Hepatocyte (in vitro differentiated cells): ENCODE data around the gene LIPH. TPM values are rescaled to one million over a fixed set of nuclear protein-coding genes. Genes with fewer than 3 reads are reported as not detected.

Experiments used
- DNase-seq: peaks from one replicate; pipeline ENCODE4 v3.0.0-alpha.2; 2016; ENCODE audit warnings: low spot score
- H2AFZ ChIP-seq: fragments of 200-600 bp; sonication (generic); 2 replicates; pipeline ENCODE4 v1.6.0; 2016; ENCODE audit warnings: antibody characterized with exemption, mild to moderate bottlenecking
- H3K27ac ChIP-seq: fragments of 200-600 bp; sonication (generic); 2 replicates; pipeline ENCODE4 v1.5.1; 2016; ENCODE audit warnings: mild to moderate bottlenecking
- H3K27me3 ChIP-seq: fragments of 200-600 bp; sonication (generic); 2 replicates; pipeline ENCODE4 v1.6.1; 2016
- H3K36me3 ChIP-seq: fragments of 200-600 bp; sonication (generic); replicated peaks from 2 replicates; pipeline ENCODE4 v1.5.1; 2016; ENCODE audit warnings: low read depth; ENCODE audit not compliant: insufficient read depth
- H3K4me1 ChIP-seq: fragments of 200-600 bp; sonication (generic); 2 replicates; pipeline ENCODE4 v1.5.1; 2016; ENCODE audit warnings: mild to moderate bottlenecking, moderate library complexity; ENCODE audit not compliant: insufficient read depth
- H3K4me2 ChIP-seq: fragments of 200-600 bp; sonication (generic); 2 replicates; pipeline ENCODE4 v1.6.0; 2016
- H3K4me3 ChIP-seq: fragments of 200-600 bp; sonication (generic); 2 replicates; pipeline ENCODE4 v1.5.1; 2016; ENCODE audit warnings: mild to moderate bottlenecking
- H3K79me2 ChIP-seq: fragments of 200-600 bp; sonication (generic); 2 replicates; pipeline ENCODE4 v1.6.0; 2017; ENCODE audit warnings: mild to moderate bottlenecking
- H3K9me2 ChIP-seq: fragments of 200-600 bp; sonication (generic); replicated peaks from 2 replicates; pipeline ENCODE4 v1.6.0; 2017; ENCODE audit warnings: mild to moderate bottlenecking; ENCODE audit not compliant: insufficient read depth
- H3K9me3 ChIP-seq: fragments of 200-600 bp; sonication (generic); 2 replicates; pipeline ENCODE4 v1.5.1; 2016; ENCODE audit warnings: low read depth, mild to moderate bottlenecking
- H4K20me1 ChIP-seq: fragments of 200-600 bp; sonication (generic); 2 replicates; pipeline ENCODE4 v1.6.0; 2016; ENCODE audit warnings: mild to moderate bottlenecking; ENCODE audit not compliant: insufficient read depth, poor library complexity, severe bottlenecking
- CTCF ChIP-seq: fragments of 200-600 bp; sonication (generic); IDR thresholded peaks from 2 replicates; pipeline ENCODE4 v1.5.1; 2016; ENCODE audit warnings: antibody characterized with exemption, mild to moderate bottlenecking; ENCODE audit not compliant: poor library complexity
- EZH2 ChIP-seq: fragments of 200-600 bp; sonication (generic); IDR thresholded peaks from 2 replicates; pipeline ENCODE4 v1.6.1; 2016; ENCODE audit warnings: antibody characterized with exemption, mild to moderate bottlenecking, borderline replicate concordance
- EZH2phosphoT487 ChIP-seq: fragments of 200-600 bp; sonication (generic); IDR thresholded peaks from one replicate; pipeline ENCODE4 v1.6.1; 2018; ENCODE audit warnings: antibody characterized with exemption, mild to moderate bottlenecking, low read depth, moderate library complexity; ENCODE audit not compliant: unreplicated experiment, severe bottlenecking
- WGBS: methylation state at CpG from one replicate; pipeline ENCODE4 v1.1.6; 2016; ENCODE audit warnings: low lambda C conversion rate; ENCODE audit errors: missing lambda C conversion rate; 5-methylcytosine and 5-hydroxymethylcytosine counted together
- polyA plus RNA-seq: library from polyadenylated mRNA; unstranded; fragments of >200 nt; fragmentation: Nextera tagmentation; extraction: Ambion mirVana; gene quantifications from 2 replicates; pipeline ENCODE4 v1.2.1, GENCODE V29; 2016
- total RNA-seq: library from RNA; depleted of rRNA; stranded (reverse); fragments of >200 nt; gene quantifications from 2 replicates; pipeline ENCODE4 v1.2.3, GENCODE V29; 2014

The LIPH gene
- total and polyA plus RNA-seq, 2 experiments from 2014 or later: 4.9 to 10.7 TPM

GRCh38 chr3:185521349-185522138 lies 30.8 kb downstream of the LIPH start:
- no peak overlapping the region for H3K4me2 ChIP-seq
- H3K9me3 ChIP-seq: no peaks in the 10 kb centered on the region
- no peak for DNase-seq
- H3K27me3 ChIP-seq: no peaks in the 10 kb centered on the region
- no peaks in the 10 kb centered on the region for H4K20me1 ChIP-seq
- WGBS: 91% methylated on average over 7 of the region's 7 CpGs
- no peak overlapping the region for H2AFZ ChIP-seq
- no peak overlapping the region for H3K4me3 ChIP-seq
- no peaks in the 10 kb centered on the region for H3K36me3 ChIP-seq
- H3K27ac ChIP-seq: no peak overlapping the region
- H3K4me1 ChIP-seq: no peaks in the 10 kb centered on the region
- no peaks in the 10 kb centered on the region for H3K79me2 ChIP-seq
- H3K9me2 ChIP-seq: no peaks in the 10 kb centered on the region
- TF ChIP-seq CTCF: no peak
- no peak for TF ChIP-seq EZH2phosphoT487
- no peak for TF ChIP-seq EZH2

GRCh38 chr3:185519021-185519420 lies 33.4 kb downstream of the LIPH start:
- TF ChIP-seq EZH2: no peak
- TF ChIP-seq CTCF: no peak
- TF ChIP-seq EZH2phosphoT487: no peak
- Histone ChIP-seq H3K79me2 (no peaks in the 10 kb centered on the region), H3K4me3 (no peak overlapping the region), H3K4me1 (no peaks in the 10 kb centered on the region), H3K36me3 (no peaks in the 10 kb centered on the region), H2AFZ (no peak overlapping the region), H3K9me2 (no peaks in the 10 kb centered on the region), H3K9me3 (no peaks in the 10 kb centered on the region), H3K27ac (no peak overlapping the region), H4K20me1 (no peaks in the 10 kb centered on the region), H3K27me3 (no peaks in the 10 kb centered on the region), H3K4me2 (no peak overlapping the region)
- no peak for DNase-seq
- 84% methylated on average over 5 of the region's 5 CpGs for WGBS

DNA sequence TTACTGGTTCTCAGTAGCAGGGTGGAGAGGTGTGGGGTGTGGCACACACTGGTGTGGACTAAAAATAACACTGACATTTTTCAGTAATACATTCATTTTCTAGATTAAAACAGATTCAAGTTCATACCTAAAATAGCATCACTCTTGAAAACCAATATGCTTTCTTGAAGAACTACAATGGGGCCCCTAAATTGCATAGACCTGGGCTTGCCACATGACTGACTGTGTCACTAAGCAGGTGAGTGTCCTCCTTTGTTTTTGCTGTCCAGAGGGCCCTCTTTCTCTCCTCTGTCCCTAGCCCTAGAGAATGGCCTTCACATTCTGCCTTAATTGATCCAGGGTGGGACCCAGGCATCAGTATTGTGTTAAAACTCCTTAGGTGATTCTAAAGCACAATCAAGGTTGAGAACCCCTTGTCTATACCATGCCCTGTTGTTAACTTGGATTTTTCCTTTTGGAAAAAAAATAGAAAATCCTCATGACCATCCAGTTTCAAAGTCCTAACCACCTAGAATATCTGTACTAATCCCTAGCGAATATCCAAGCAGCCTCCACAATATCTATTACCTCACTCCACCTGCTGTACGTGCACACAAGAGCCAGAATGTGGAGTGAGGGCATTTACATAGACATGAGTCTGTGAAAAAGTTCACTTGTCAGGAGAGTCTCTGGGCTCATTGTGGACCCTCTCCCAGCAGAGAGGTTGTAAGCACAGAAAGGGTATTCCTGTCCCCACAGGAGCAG lies 34.8 kb downstream of the LIPH start:
- TF ChIP-seq EZH2: no peak
- no peak for TF ChIP-seq EZH2phosphoT487
- TF ChIP-seq CTCF: no peak
- DNase-seq: no peak

More for the DNA sequence above, 34.8 kb downstream of the LIPH start:
- Histone ChIP-seq H3K4me1 (no peaks in the 10 kb centered on the region), H3K36me3 (no peaks in the 10 kb centered on the region), H3K27ac (no peak overlapping the region), H3K9me2 (no peaks in the 10 kb centered on the region), H3K79me2 (no peaks in the 10 kb centered on the region), H4K20me1 (no peaks in the 10 kb centered on the region), H3K4me3 (no peak overlapping the region), H3K4me2 (no peak overlapping the region), H2AFZ (no peak overlapping the region), H3K9me3 (no peaks in the 10 kb centered on the region), H3K27me3 (no peaks in the 10 kb centered on the region)
- WGBS: 87% methylated on average over 2 of the region's 2 CpGs
